Lower lobe of right lung (tissue), 2 donors: ENCODE results near the gene REST. TPM values are rescaled to one million over a fixed set of nuclear protein-coding genes. Genes with fewer than 3 reads are reported as not detected.
"Not testable (repeated sequence)": the region's sequence is repeated elsewhere in the genome, so short reads cannot be mapped to it uniquely, and the experiment has no call there.

Experiments
- ATAC-seq, 2 donors: fragments of 200-7000 bp; cut with Tn5 transposase; one replicate each; pipeline ENCODE4 v1.9.1; 2020 to 2022; ENCODE audit warnings: mild to moderate bottlenecking in 2 of 2, moderate library complexity in 2 of 2
- DNase-seq: peaks from one replicate; pipeline ENCODE4 v3.0.0-alpha.2; 2020
- H3K27ac ChIP-seq: fragments of 200-600 bp; one replicate; pipeline ENCODE4 v1.8.0; 2022
- H3K27me3 ChIP-seq: fragments of 200-600 bp; one replicate; pipeline ENCODE4 v1.8.0; 2022; ENCODE audit warnings: low read depth
- H3K36me3 ChIP-seq: fragments of 200-600 bp; one replicate; pipeline ENCODE4 v1.8.0; 2022; ENCODE audit warnings: mild to moderate bottlenecking
- H3K4me1 ChIP-seq: fragments of 200-600 bp; one replicate; pipeline ENCODE4 v1.8.0; 2022
- H3K4me3 ChIP-seq: fragments of 200-600 bp; one replicate; pipeline ENCODE4 v1.8.0; 2022; ENCODE audit warnings: mild to moderate bottlenecking
- H3K9me3 ChIP-seq: fragments of 200-600 bp; one replicate; pipeline ENCODE4 v1.8.0; 2022
- intact Hi-C: fragments of 100-400 bp; cut with DNase I; formaldehyde crosslinking; loops from one replicate; pipeline ENCODE4 v1.11.0; 2022
- total RNA-seq: library from RNA; stranded (reverse); fragmentation: NEBNext Ultra II Directional; extraction: Animal tissue kit (Norgen Biotek cat#: 25700); gene quantifications from one replicate; pipeline ENCODE4 v1.2.1, GENCODE V29; 2021
- TF ChIP-seq, protein P1 (sequence below): fragments of 200-600 bp; IDR thresholded peaks from one replicate; pipeline ENCODE4 v1.8.0; 2022; ENCODE audit warnings: antibody characterized with exemption, mild to moderate bottlenecking
- donor health status: DM: no; HTN: yes; CAD: no; lungs with severe emphysema.

Gene REST
- total RNA-seq, 1 donor from 2014 or later = 39.5 TPM

DNA sequence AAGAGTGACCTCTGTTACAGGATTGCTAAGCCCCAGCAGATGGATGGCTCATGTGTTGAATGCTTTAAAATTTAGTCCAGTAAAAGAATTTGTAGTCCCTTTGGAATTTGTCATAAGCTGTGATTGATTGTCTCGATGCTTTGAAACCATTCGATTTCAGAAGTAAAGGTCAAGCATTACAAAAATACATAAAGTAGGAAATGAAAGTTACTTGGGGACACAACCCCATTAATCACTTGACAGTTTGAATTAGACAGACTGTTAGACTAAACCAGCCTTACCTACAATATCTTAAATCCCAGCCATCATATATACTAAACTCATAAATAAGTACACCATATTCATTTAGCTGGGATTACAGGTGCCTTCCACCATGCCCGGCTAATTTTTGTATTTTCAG, 6.6 kb downstream of the REST start:
- Histone ChIP-seq H3K9me3 (no peaks in the 10 kb centered on the region), H3K27me3 (no peaks in the 10 kb centered on the region), H3K27ac (no peak overlapping the region), H3K4me3 (no peak overlapping the region), H3K4me1 (peaks cover 63% of the 10 kb centered on the region), H3K36me3 (peaks cover 51% of the 10 kb centered on the region)
- DNase-seq = no peak
- ATAC-seq = no peak
- intact Hi-C loops = no loop called here
- TF ChIP-seq, protein P1, sequence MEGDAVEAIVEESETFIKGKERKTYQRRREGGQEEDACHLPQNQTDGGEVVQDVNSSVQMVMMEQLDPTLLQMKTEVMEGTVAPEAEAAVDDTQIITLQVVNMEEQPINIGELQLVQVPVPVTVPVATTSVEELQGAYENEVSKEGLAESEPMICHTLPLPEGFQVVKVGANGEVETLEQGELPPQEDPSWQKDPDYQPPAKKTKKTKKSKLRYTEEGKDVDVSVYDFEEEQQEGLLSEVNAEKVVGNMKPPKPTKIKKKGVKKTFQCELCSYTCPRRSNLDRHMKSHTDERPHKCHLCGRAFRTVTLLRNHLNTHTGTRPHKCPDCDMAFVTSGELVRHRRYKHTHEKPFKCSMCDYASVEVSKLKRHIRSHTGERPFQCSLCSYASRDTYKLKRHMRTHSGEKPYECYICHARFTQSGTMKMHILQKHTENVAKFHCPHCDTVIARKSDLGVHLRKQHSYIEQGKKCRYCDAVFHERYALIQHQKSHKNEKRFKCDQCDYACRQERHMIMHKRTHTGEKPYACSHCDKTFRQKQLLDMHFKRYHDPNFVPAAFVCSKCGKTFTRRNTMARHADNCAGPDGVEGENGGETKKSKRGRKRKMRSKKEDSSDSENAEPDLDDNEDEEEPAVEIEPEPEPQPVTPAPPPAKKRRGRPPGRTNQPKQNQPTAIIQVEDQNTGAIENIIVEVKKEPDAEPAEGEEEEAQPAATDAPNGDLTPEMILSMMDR = no peak

DNA sequence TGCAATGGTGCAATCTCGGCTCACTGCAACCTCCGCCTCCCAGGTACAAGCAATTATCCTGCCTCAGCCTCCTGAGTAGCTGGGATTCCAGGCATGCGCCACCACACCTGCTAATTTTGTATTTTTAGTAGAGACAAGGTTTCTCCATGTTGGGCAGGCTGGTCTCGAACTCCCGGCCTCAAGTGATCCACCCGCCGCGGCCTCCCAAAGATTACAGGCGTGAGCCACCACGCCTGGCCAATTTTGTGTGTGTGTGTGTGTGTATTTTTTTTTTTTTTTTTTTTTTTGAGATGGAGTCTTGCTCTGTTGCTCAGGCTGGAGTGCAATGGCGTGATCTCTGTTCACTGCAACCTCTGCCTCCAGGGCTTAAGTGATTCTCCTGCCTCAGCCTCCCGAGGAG, 7.3 kb downstream of the REST start:
- H3K9me3 ChIP-seq, H3K27me3 ChIP-seq, H3K27ac ChIP-seq, H3K4me3 ChIP-seq, intact Hi-C loops, ATAC-seq, DNase-seq: not testable (repeated sequence)
- Histone ChIP-seq H3K4me1 (peaks cover 59% of the 10 kb centered on the region), H3K36me3 (peaks cover 53% of the 10 kb centered on the region)

DNA sequence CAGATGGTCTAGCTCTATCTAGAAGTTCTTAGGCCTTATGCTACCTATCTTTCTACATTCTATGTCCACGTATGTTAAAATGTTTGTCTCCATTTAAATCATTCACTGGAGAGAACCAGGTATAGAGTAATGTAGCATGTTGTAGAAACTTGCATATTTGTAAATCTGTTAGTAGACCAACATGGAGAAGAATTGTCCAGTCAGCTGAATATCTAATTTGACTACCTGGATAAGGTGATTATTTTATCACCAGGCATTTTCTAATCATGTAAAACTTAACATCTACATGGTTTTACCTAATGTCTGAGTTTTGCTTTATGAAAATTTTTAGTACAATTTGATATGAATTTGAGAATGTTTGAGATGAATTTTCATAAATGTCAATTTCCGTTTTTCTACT, 19.5 kb downstream of the REST start:
- Histone ChIP-seq H3K4me3 (no peak overlapping the region), H3K9me3 (no peaks in the 10 kb centered on the region), H3K36me3 (peaks cover 69% of the 10 kb centered on the region), H3K27me3 (no peaks in the 10 kb centered on the region), H3K27ac (no peak overlapping the region), H3K4me1 (no peaks in the 10 kb centered on the region)
- intact Hi-C loops = no loop called here
- DNase-seq = no peak
- ATAC-seq = no peak
- TF ChIP-seq, protein P1 = no peak

DNA sequence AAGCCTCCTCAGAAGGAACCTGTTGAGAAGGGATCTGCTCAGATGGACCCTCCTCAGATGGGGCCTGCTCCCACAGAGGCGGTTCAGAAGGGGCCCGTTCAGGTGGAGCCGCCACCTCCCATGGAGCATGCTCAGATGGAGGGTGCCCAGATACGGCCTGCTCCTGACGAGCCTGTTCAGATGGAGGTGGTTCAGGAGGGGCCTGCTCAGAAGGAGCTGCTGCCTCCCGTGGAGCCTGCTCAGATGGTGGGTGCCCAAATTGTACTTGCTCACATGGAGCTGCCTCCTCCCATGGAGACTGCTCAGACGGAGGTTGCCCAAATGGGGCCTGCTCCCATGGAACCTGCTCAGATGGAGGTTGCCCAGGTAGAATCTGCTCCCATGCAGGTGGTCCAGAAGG, 22.9 kb downstream of the REST start:
- ATAC-seq (no peak), DNase-seq (no peak)
- no peak overlapping the region for H3K4me3 ChIP-seq
- no peaks in the 10 kb centered on the region for H3K27me3 ChIP-seq
- intact Hi-C loops = no loop called here
- no peaks in the 10 kb centered on the region for H3K4me1 ChIP-seq
- H3K27ac ChIP-seq = no peak overlapping the region
- H3K9me3 ChIP-seq = no peaks in the 10 kb centered on the region
- TF ChIP-seq, protein P1 = no peak
- peaks cover 39% of the 10 kb centered on the region for H3K36me3 ChIP-seq

DNA sequence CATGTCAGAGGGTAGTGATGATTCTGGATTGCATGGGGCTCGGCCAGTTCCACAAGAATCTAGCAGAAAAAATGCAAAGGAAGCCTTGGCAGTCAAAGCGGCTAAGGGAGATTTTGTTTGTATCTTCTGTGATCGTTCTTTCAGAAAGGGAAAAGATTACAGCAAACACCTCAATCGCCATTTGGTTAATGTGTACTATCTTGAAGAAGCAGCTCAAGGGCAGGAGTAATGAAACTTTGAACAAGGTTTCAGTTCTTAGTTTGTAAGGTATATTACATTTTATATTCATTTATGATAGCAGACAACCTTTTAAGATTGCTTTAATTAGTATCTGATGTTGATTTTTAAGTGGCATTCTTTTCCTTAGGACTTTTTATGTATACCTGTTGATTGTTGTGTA, 24.2 kb downstream of the REST start:
- DNase-seq (no peak), ATAC-seq (no peak)
- H3K9me3 ChIP-seq = no peaks in the 10 kb centered on the region
- no peaks in the 10 kb centered on the region for H3K27me3 ChIP-seq
- no peak overlapping the region for H3K4me3 ChIP-seq
- no peak overlapping the region for H3K27ac ChIP-seq
- peaks cover 43% of the 10 kb centered on the region for H3K36me3 ChIP-seq
- TF ChIP-seq, protein P1 = no peak
- intact Hi-C loops = no loop called here
- H3K4me1 ChIP-seq = no peaks in the 10 kb centered on the region

DNA sequence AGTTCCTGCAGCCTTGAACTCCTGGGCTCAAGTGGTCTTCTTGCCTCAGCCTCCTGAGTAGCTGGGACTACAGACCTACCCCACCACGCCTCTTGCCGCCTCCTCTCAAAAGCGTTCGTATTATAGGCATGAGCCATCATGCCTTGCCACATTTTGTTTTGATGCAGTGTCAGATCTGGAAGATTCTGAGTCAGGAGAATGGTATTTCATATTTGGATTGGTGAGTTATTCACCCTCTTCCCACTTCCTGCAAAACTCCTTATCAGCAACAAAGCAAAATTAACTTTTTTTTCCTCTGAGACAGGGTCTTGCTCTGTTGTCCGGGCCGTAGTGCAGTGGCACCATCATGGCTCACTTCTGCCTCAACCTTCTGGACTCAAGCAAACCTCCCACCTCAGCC, 29.6 kb downstream of the REST start:
- no peak for ATAC-seq
- Histone ChIP-seq H3K27me3 (no peaks in the 10 kb centered on the region), H3K9me3 (no peaks in the 10 kb centered on the region), H3K36me3 (peaks cover 21% of the 10 kb centered on the region), H3K27ac (no peak overlapping the region), H3K4me3 (no peak overlapping the region), H3K4me1 (no peaks in the 10 kb centered on the region)
- intact Hi-C loops = no loop called here
- DNase-seq = no peak
- TF ChIP-seq, protein P1 = no peak

DNA sequence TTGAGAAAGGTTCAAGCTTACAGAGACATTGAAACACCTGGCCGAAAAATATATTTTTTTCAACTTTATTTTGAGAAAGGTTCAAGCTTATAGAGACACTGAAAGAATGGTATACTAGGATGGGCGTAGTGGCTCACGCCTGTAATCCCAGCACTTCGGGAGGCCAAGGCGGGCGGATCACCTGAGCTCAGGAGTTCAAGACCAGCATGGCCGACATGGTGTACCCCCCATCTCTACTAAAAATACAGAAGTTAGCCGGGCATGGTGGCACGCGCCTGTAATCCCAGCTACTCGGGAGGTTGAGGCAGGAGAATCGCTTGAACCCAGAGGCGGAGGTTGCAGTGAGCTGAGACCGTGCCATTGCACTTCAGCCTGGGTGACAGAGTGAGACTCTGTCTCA, 32.1 kb downstream of the REST start:
- H3K9me3 ChIP-seq, H3K4me3 ChIP-seq, H3K4me1 ChIP-seq, DNase-seq, intact Hi-C loops, ATAC-seq, H3K27me3 ChIP-seq, H3K27ac ChIP-seq: not testable (repeated sequence)
- H3K36me3 ChIP-seq = peaks cover 21% of the 10 kb centered on the region
